Measurements from ENCODE around the gene HLCS.

The HLCS gene

DNA sequence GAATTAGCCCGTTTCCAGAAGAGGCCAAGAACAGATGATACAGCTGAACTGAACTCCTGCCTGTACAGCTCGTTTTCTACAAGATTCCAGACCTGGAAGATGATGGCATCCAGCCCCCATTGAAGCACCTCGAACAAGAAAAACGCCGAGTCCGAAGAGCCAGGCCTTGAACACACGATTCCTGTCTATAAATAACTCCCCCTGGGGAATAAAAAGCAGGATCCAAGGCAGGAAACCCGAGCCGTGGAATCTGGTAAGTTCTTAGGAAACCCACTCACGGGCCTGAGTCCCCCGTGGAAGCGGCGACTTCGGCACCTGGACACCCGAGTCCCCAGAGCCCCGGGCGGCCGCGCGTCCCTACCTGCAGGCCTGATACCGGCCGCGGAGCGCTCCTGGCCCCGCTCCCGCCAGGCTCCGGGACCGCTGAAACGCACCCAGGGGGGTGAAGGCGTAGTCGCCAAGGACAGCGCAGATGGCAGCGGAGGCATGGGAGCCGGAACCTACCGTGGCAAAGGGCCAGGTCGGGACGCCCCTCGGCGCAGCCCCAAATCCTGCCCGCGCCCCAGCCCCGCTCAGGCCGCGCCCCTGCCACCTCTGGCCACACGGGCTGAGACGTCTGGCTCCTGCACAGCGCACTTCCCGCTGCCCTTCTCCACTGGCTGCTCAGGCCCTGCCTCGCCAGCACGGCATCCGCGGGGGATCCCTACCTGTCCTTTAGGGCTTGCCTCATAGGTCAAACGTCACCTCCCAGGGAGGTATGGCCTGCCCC lies 14.0 kb upstream of the HLCS start:
- peaks cover 28% of the 10 kb centered on the region for H3K27me3 ChIP-seq (ENCODE audit: control insufficient read depth, insufficient read depth, low read length)
- H3K4me3 ChIP-seq (ENCODE audit: low read depth, low read length) = peak overlapping the region; percentile 58
- peaks cover 5% of the 10 kb centered on the region for H3K4me1 ChIP-seq (ENCODE audit: control insufficient read depth, insufficient read depth, low read length)
- no peaks in the 10 kb centered on the region for H3K9me3 ChIP-seq (ENCODE audit: control insufficient read depth, insufficient read depth, low read length)
- H3K9ac ChIP-seq (ENCODE audit: low read depth, low read length) = no peak overlapping the region
- H3K36me3 ChIP-seq (ENCODE audit: control insufficient read depth, insufficient read depth, low read length) = no peaks in the 10 kb centered on the region

DNA sequence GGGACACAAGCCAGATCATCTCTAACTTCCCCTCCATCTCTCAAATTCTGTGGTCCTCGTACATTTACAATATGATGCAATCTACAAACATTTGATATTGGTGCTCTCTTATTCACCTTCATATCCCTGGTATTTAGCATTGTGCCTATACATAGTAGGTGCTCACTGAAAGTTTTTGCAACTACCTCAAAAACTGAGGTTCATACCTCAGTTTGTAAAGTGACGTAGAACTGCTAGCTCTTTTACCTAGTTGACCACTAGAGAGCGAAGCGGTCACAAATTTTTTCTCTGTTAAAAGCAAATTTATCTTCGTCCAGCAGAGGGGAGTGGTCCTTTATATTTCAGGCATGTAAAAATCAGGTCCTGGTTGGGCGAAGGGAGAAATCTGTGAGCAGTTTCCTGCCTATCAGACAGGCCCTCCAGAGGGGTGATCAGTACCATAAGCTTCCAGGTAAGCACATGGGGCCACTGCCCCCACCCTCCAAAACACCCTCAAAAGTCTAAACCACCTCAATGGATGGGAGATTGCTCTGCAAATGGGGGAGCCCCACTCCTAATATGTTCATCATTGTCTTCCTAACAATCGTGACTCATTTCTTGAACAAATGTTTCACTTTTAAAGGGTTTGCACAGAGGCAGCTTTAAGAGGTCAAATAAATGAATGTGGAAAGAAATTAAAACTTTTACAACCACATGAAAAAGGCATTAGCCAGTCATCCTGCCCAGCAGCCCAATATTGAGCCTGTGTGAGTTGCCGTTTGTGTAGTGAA lies 10.6 kb upstream of the HLCS start:
- H3K9me3 ChIP-seq (ENCODE audit: control insufficient read depth, insufficient read depth, low read length) = no peaks in the 10 kb centered on the region
- H3K9ac ChIP-seq (ENCODE audit: low read depth, low read length) = no peak overlapping the region
- no peak overlapping the region for H3K4me3 ChIP-seq (ENCODE audit: low read depth, low read length)

DNA sequence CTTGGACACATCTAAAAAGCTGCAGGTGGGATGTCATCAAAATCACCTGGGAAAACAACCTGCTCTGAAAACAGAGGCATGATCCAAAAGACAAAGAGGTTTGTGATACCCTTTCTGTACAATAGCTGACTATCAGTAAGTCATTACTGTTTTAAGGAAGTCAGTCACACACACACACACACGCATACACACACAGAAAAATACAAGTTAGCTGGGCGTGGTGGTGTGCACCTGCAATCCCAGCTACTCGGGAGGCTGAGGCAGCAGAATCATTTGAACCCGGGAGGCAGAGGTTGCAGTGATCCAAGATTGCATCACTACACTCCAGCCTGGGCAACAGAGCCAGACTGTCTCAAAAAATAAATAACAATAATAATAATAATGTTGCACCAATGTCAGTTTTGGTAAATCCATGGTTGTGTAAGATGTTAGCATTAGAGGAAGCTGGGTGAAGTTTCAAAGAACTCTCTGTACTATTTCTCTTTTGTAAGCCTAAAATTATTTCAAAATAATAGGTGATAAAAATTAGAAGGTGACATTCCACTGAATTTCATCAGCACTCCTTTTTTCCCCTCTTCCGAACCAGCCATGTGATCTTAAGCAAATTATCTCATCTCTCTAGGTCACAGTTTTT lies 9.9 kb upstream of the HLCS start:
- Histone ChIP-seq H3K9ac (ENCODE audit: low read depth, low read length) (no peak overlapping the region), H3K4me3 (ENCODE audit: low read depth, low read length) (no peak overlapping the region), H3K4me1 (ENCODE audit: control insufficient read depth, insufficient read depth, low read length) (peaks cover 5% of the 10 kb centered on the region), H3K36me3 (ENCODE audit: control insufficient read depth, insufficient read depth, low read length) (no peaks in the 10 kb centered on the region), H3K27me3 (ENCODE audit: control insufficient read depth, insufficient read depth, low read length) (peaks cover 18% of the 10 kb centered on the region), H3K9me3 (ENCODE audit: control insufficient read depth, insufficient read depth, low read length) (no peaks in the 10 kb centered on the region)

More for the DNA sequence above, 10.6 kb upstream of the HLCS start:
- H3K4me1 ChIP-seq (ENCODE audit: control insufficient read depth, insufficient read depth, low read length) = peaks cover 5% of the 10 kb centered on the region
- peaks cover 24% of the 10 kb centered on the region for H3K27me3 ChIP-seq (ENCODE audit: control insufficient read depth, insufficient read depth, low read length)
- H3K36me3 ChIP-seq (ENCODE audit: control insufficient read depth, insufficient read depth, low read length) = no peaks in the 10 kb centered on the region

DNA sequence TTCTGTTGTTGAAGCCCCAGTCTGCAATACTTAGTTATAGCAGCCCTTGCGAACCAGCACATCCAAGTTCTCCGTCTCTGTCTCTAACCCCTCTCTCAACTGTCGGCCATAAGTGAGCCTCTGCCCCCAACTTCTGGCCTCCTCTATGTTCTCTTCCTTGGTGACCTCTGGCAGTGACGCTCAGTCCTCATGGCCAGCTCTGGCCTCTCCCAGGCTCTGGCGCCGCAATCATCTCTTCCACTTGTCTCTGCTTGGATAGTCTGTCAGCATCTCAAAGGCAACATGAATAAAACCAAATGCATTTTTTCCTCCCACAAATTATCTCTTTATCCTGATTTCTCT lies 8.4 kb upstream of the HLCS start:
- Histone ChIP-seq H3K36me3 (ENCODE audit: control insufficient read depth, insufficient read depth, low read length) (no peaks in the 10 kb centered on the region), H3K27me3 (ENCODE audit: control insufficient read depth, insufficient read depth, low read length) (peaks cover 6% of the 10 kb centered on the region), H3K4me1 (ENCODE audit: control insufficient read depth, insufficient read depth, low read length) (peaks cover 5% of the 10 kb centered on the region), H3K4me3 (ENCODE audit: low read depth, low read length) (no peak overlapping the region), H3K9ac (ENCODE audit: low read depth, low read length) (no peak overlapping the region), H3K9me3 (ENCODE audit: control insufficient read depth, insufficient read depth, low read length) (no peaks in the 10 kb centered on the region)

DNA sequence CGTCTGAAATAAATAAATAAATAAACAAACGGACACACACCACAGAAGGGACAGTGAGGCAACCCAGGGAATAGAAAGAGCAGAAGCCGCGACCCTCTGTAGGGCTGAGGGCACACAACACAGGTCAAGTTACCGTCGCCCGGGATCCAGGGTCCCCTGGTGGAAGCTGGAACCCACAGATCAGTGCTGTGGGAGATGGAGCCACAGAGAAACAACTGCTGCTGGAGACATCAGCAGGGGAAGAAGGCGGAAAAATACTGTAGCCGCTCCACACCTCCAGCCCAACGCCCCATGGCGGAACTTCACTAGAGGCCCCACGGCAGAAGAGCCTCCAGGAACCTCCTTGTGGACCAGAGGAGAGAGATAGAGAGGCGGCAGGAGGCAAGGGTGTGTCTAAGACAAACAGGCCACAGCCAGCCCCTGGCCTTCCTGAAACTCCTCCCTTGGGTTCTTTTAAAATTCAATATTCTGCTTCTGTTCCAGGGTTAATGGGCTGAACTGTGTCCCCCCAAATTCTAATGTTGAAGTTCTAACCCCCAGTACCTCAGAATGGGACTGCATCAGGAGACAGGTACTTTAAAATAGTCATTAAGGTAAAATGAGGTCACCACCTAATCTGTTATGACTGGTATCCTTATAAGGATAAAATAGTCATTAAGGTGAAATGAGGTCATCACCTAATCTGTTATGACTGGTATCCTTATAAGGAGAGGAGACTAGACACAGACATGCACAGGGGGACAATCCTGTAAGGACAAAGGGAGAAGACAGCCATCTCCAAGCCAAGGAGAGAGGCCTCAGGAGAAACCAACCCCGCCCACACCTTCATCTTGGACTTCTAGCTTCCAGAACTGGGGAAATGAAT lies 7.7 kb upstream of the HLCS start:
- Histone ChIP-seq H3K9ac (ENCODE audit: low read depth, low read length) (no peak overlapping the region), H3K27me3 (ENCODE audit: control insufficient read depth, insufficient read depth, low read length) (peaks cover under 1% of the 10 kb centered on the region), H3K36me3 (ENCODE audit: control insufficient read depth, insufficient read depth, low read length) (no peaks in the 10 kb centered on the region), H3K4me1 (ENCODE audit: control insufficient read depth, insufficient read depth, low read length) (peaks cover 5% of the 10 kb centered on the region), H3K4me3 (ENCODE audit: low read depth, low read length) (no peak overlapping the region), H3K9me3 (ENCODE audit: control insufficient read depth, insufficient read depth, low read length) (no peaks in the 10 kb centered on the region)

DNA sequence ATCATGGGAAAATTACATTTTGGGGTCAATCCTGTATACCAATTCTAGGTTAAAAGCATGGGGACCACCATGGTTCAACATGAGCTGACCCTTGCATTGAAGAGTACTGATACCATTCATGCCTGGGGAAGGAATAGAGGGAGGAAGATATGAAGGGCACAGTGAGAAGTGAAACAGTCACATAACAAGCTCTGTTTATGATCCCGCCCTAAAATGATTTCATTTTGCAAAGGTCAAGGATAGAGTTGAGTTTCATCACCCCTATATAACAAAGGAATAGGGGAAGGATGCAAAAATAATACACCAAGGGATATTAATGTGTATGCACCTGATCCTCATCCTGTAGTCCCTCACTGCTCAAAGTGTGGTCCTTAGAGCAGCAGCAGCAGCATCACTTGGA lies 2.5 kb upstream of the HLCS start:
- Histone ChIP-seq H3K36me3 (ENCODE audit: control insufficient read depth, insufficient read depth, low read length) (no peaks in the 10 kb centered on the region), H3K9ac (ENCODE audit: low read depth, low read length) (no peak overlapping the region), H3K4me3 (ENCODE audit: low read depth, low read length) (no peak overlapping the region), H3K9me3 (ENCODE audit: control insufficient read depth, insufficient read depth, low read length) (no peaks in the 10 kb centered on the region), H3K4me1 (ENCODE audit: control insufficient read depth, insufficient read depth, low read length) (peaks cover 2% of the 10 kb centered on the region), H3K27me3 (ENCODE audit: control insufficient read depth, insufficient read depth, low read length) (no peaks in the 10 kb centered on the region)

DNA sequence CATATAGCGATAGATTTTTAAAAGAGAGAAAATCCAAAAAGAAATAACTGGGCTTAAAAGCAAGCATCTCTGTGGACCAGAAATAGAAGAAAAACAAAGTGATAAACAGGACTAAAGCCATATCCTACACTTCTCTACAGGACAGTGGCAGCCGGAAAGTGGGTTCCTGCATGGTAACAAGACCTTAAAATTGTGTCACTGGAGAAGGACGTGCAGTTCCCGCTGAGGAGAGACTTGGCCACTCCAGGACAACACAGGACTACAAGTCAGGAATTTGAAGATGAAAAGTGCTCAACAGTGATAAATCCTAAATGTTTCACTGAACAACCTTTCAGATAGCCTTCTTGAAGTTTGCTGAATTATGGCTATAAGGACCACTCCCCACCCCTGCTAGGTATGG lies 1.9 kb upstream of the HLCS start:
- Histone ChIP-seq H3K9me3 (ENCODE audit: control insufficient read depth, insufficient read depth, low read length) (no peaks in the 10 kb centered on the region), H3K36me3 (ENCODE audit: control insufficient read depth, insufficient read depth, low read length) (no peaks in the 10 kb centered on the region), H3K4me3 (ENCODE audit: low read depth, low read length) (no peak overlapping the region), H3K27me3 (ENCODE audit: control insufficient read depth, insufficient read depth, low read length) (no peaks in the 10 kb centered on the region), H3K9ac (ENCODE audit: low read depth, low read length) (no peak overlapping the region), H3K4me1 (ENCODE audit: control insufficient read depth, insufficient read depth, low read length) (peaks cover 2% of the 10 kb centered on the region)

DNA sequence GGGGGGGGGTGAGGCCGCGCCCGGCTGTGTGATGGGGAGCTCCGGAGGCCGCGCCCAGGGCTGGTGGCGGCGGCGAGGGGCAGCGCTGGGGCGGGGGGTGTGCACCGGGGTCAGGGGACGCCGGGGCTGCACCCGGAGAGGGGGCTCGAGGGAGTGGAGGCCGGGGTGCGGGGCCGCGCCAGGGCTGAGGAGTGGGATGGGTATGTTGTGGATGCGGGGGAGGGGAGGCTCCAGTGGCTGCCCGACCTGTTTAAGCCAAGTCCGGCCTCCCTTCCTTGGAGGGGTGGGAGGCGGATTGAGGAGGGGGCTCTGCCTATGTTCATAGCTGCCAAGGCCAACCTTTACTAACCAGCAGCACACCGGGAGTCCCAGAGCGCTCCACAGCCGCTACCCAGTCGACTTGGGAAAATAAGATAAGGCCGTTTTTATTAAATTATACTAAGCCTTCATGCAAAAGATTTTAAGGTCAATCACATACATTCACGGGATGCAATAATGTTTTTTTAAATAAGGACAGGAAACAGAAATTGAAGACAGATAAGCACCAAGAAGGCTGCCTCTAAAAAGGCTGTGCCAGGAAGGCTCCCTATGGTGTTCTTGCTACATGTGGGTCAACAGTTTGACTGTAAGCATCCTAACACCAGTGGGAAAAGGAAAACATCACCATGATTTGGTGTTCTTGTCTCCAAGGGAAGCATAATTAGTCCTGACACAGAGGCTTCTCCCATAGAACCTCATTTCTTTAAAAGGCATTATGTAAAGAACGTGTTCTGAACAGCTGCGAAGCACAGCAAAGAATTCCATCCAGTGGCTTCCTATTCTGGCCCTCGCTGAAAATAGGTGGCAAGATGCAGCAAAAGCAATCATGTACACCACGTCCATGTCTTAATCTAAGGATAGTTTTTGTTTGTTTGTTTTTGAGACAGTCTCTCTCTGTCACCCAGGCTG lies 626 bp upstream of the HLCS start:
- H3K4me1 ChIP-seq (ENCODE audit: control insufficient read depth, insufficient read depth, low read length) = peaks cover 2% of the 10 kb centered on the region
- no peaks in the 10 kb centered on the region for H3K9me3 ChIP-seq (ENCODE audit: control insufficient read depth, insufficient read depth, low read length)
- H3K36me3 ChIP-seq (ENCODE audit: control insufficient read depth, insufficient read depth, low read length) = no peaks in the 10 kb centered on the region
- no peaks in the 10 kb centered on the region for H3K27me3 ChIP-seq (ENCODE audit: control insufficient read depth, insufficient read depth, low read length)
- peak overlapping the region; percentile 50 for H3K4me3 ChIP-seq (ENCODE audit: low read depth, low read length)
- H3K9ac ChIP-seq (ENCODE audit: low read depth, low read length) = peak overlapping the region; percentile 60

DNA sequence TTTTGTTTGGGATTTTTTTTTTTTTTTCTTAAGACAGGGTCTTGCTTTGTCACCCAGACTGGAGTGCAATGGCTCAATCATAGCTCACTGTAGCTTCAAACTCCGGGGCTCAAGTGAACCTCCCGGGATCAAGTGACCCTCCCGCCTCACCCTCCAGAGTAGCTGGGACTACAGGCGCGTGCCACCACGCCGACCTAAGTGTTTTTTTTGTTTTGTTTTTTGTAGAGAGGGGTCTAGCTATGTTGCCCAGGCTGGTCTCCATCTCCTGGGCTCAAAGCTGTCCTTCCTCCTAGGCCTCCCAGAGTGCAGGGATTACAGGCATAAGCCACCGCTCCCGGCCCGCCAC lies 776 bp downstream of the HLCS start:
- Histone ChIP-seq H3K27me3 (ENCODE audit: control insufficient read depth, insufficient read depth, low read length) (no peaks in the 10 kb centered on the region), H3K9me3 (ENCODE audit: control insufficient read depth, insufficient read depth, low read length) (no peaks in the 10 kb centered on the region), H3K4me3 (ENCODE audit: low read depth, low read length) (peak overlapping the region; percentile 66)

DNA sequence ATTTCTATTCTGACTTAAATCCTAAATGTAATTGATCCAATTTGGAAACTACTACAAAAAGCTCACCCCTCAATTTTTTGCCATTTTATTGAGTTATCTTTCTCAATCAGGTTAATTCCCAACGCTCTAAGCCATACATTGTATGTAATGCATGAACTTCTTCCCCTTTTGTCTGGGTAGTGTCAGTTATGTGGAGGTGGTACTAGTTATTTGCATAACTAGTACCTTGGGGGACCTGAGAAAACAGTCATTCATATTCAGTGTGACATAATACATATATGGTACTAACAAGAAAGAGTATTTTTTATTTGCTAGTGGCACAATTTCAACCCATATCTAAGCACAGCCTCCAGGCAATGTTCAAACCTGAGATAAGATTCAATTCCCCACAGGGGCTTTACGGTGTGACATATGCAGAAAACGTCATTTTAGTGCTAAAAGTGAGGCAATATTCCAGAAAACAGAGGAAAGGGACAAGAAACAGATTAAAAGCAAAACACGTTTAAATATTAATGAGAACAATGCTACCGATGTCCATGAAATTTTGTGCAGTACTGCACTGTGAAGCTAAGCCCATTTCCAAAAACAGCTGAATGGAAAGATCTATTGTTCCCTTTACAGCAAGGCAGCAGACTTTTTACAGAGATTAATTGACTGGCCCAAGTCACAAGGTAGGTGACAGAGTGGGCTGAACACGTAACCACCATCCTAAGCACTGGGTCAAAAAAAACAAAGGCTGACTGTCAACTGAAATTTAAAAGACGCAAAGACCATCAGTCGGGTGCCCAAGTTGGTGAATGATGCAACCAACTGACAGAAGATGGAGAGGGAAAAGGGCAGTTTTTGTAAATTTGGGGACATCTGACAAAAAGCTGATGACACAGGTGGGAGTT lies 1.4 kb downstream of the HLCS start:
- Histone ChIP-seq H3K4me1 (ENCODE audit: control insufficient read depth, insufficient read depth, low read length) (peaks cover 2% of the 10 kb centered on the region), H3K9ac (ENCODE audit: low read depth, low read length) (no peak overlapping the region), H3K4me3 (ENCODE audit: low read depth, low read length) (no peak overlapping the region), H3K27me3 (ENCODE audit: control insufficient read depth, insufficient read depth, low read length) (no peaks in the 10 kb centered on the region), H3K9me3 (ENCODE audit: control insufficient read depth, insufficient read depth, low read length) (no peaks in the 10 kb centered on the region), H3K36me3 (ENCODE audit: control insufficient read depth, insufficient read depth, low read length) (peaks cover 2% of the 10 kb centered on the region)

More for the DNA sequence above, 776 bp downstream of the HLCS start:
- H3K9ac ChIP-seq (ENCODE audit: low read depth, low read length) = no peak overlapping the region
- H3K4me1 ChIP-seq (ENCODE audit: control insufficient read depth, insufficient read depth, low read length) = peaks cover 2% of the 10 kb centered on the region
- H3K36me3 ChIP-seq (ENCODE audit: control insufficient read depth, insufficient read depth, low read length) = peaks cover 2% of the 10 kb centered on the region

Data from iPS-15b (cell line).